HG03575 (cell line): Measurements from ENCODE around the gene ZNF14.

Source experiments
- ATAC-seq: cut with Tn5 transposase; IDR thresholded peaks from one replicate; pipeline ENCODE4 v1.9.1; 2021; ENCODE audit not compliant: unreplicated experiment, insufficient number of reproducible peaks, low FRiP score; ENCODE audit errors: extremely low read depth

ZNF14 gene

DNA sequence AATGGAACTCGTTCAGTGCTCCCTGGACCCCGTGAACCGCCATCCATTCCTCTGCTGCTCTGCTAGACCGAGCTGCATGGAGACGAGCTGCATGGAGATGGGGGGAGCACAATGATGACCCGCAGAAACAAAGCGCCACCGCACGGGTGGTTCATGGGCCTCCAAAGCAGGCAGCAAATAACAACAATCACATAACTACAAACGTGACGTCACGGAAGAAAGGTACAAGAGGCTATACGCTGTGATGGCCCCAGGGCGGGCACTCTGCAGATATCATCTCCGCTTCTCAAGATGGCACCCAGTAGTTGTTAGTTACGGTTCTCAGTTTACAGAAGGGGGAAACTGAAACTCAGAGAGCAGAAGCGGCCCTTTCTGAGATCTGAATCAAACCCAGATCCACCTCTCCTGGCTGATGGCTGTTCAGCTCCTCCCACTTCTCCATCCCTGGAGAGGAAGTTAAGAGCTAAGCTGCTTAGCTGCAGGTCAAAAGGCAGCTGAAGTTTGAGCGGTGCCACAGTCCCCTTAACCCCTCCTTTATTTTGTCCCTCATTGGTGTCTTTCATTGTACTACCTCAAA, 71.1 kb downstream of the ZNF14 start:
- no peak for ATAC-seq

DNA sequence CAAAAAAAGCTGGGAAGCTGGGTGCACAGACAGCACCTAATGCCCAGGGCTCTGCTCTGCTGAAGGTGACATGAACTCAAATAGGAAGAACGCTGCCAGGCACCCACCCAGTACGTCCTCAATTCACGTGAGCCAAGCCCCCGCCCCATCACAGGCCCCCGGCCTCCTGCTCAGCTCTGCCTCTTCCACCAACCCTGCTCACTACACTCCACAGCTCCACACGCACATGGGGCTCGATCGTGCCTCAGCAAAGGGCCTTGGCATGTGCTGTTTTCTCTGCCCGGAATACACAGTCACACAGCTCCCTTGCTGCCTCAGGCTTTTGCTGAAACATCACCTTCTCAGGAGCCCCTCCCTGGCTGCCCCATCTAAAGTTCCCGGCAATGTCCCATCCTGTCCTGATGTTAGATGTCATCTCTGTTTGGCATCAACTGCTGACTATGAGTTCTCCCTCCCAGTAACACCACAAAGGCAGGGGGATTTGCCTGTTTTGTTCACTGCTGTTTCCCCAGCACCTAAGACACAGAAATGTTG, 71.7 kb downstream of the ZNF14 start:
- no peak for ATAC-seq
